SK-N-SH (cell line): ENCODE data around the gene MLLT10. TPM values are rescaled to one million over a fixed set of nuclear protein-coding genes. Genes with fewer than 3 reads are reported as not detected.

ENCODE experiments used
- CTCF ChIA-PET: fragments of 300-600, 350-600 bp; formaldehyde crosslinking; extraction: SDS; loops from one replicate; lab custom pipeline; 2021; lab: Yijun Ruan, JAX
- POLR2A ChIA-PET: fragments of 350-600 bp; sonication (Branson Sonifier 250); formaldehyde crosslinking; extraction: SDS; loops from one replicate; lab custom pipeline; 2020; ENCODE audit warnings: antibody characterized with exemption, inconsistent platforms; lab: Yijun Ruan, JAX
- DNase-seq: peaks from one replicate; pipeline ENCODE4 v3.0.0; 2012
- H2AFZ ChIP-seq: fragments of 200-600 bp; sonication (generic); 2 replicates; pipeline ENCODE4 v1.8.1; 2016; ENCODE audit warnings: antibody characterized with exemption, mild to moderate bottlenecking, low read depth
- H3F3A ChIP-seq: fragments of 200-600 bp; sonication (generic); replicated peaks from 2 replicates; pipeline ENCODE3; 2016; ENCODE audit warnings: antibody characterized with exemption, mild to moderate bottlenecking; ENCODE audit not compliant: insufficient read depth
- H3K27ac ChIP-seq, 2 experiments: fragments of 200-500 bp in 1 of 2; fragments of 200-600 bp in 1 of 2; sonication (Bioruptor generic) in 1 of 2; sonication (generic), shearing (Covaris generic) in 1 of 2; 2 replicates each; pipeline versions ENCODE4 v1.5.1 to v1.6.1; 2014 to 2016; ENCODE audit warnings: low read depth in 2 of 2, inconsistent platforms in 1 of 2, low read length in 1 of 2, mild to moderate bottlenecking in 1 of 2, mixed read lengths in 1 of 2
- H3K27me3 ChIP-seq: fragments of 200-600 bp; sonication (generic), shearing (Covaris generic); 2 replicates; pipeline ENCODE4 v1.6.1; 2016; ENCODE audit warnings: mixed run types; ENCODE audit not compliant: insufficient read depth
- H3K36me3 ChIP-seq, 2 experiments: fragments of 200-500 bp in 1 of 2; fragments of 200-600 bp in 1 of 2; sonication (Bioruptor generic) in 1 of 2; sonication (generic) in 1 of 2; replicated peaks in 1 of 2; 2 replicates each; pipeline versions ENCODE3 to v1.5.1; 2014 to 2016; ENCODE audit warnings: low read length in 1 of 2, mild to moderate bottlenecking in 1 of 2; ENCODE audit not compliant: insufficient read depth in 2 of 2, control insufficient read depth in 1 of 2
- H3K4me1 ChIP-seq, 2 experiments: fragments of 200-500 bp in 1 of 2; fragments of 200-600 bp in 1 of 2; sonication (Bioruptor generic) in 1 of 2; sonication (generic), shearing (Covaris generic) in 1 of 2; 2 replicates each; pipeline versions ENCODE4 v1.5.1 to v1.6.1; 2014 to 2016; ENCODE audit warnings: low read depth in 1 of 2, low read length in 1 of 2, mixed run types in 1 of 2; ENCODE audit not compliant: insufficient read depth in 2 of 2, control insufficient read depth in 1 of 2
- H3K4me2 ChIP-seq: fragments of 200-600 bp; sonication (generic), shearing (Covaris generic); 2 replicates; pipeline ENCODE4 v1.6.1; 2017; ENCODE audit warnings: mixed run types
- H3K4me3 ChIP-seq, 2 experiments: fragments of 200-500 bp in 1 of 2; fragments of 200-600 bp in 1 of 2; sonication (Bioruptor generic) in 1 of 2; sonication (generic), shearing (Covaris generic) in 1 of 2; 2 replicates each; pipeline versions ENCODE4 v1.5.1 to v1.8.1; 2014 to 2016; ENCODE audit warnings: low read depth in 2 of 2, inconsistent platforms in 1 of 2, low read length in 1 of 2, mild to moderate bottlenecking in 1 of 2, mixed read lengths in 1 of 2, moderate library complexity in 1 of 2
- H3K79me2 ChIP-seq: fragments of 200-600 bp; sonication (generic); 2 replicates; pipeline ENCODE4 v1.8.1; 2017; ENCODE audit warnings: mild to moderate bottlenecking; ENCODE audit not compliant: insufficient read depth
- H3K9ac ChIP-seq: fragments of 200-600 bp; sonication (generic); 2 replicates; pipeline ENCODE4 v1.6.1; 2017; ENCODE audit warnings: mixed run types
- H3K9me2 ChIP-seq: fragments of 200-600 bp; sonication (generic); 2 replicates; pipeline ENCODE4 v1.6.1; 2017; ENCODE audit warnings: mixed run types
- H3K9me3 ChIP-seq: fragments of 200-600 bp; sonication (generic); 2 replicates; pipeline ENCODE4 v1.6.1; 2017; ENCODE audit warnings: mixed run types, mild to moderate bottlenecking, moderate library complexity
- H4K20me1 ChIP-seq: fragments of 200-600 bp; sonication (generic); 2 replicates; pipeline ENCODE4 v1.6.1; 2017; ENCODE audit warnings: mild to moderate bottlenecking, mixed run types; ENCODE audit not compliant: insufficient read depth
- CHD2 ChIP-seq: fragments of 150-350 bp; IDR thresholded peaks from 2 replicates; pipeline ENCODE4 v1.6.1; 2018; ENCODE audit warnings: low read length; ENCODE audit not compliant: partially characterized antibody
- ELF1 ChIP-seq: IDR thresholded peaks from 2 replicates; pipeline ENCODE4 v1.4.0; 2012
- FOXM1 ChIP-seq: IDR thresholded peaks from 2 replicates; pipeline ENCODE4 v1.4.0; 2012; ENCODE audit warnings: low read depth, mild to moderate bottlenecking
- GABPA ChIP-seq: IDR thresholded peaks from 2 replicates; pipeline ENCODE4 v1.4.0; 2012; ENCODE audit warnings: low read depth, mild to moderate bottlenecking
- GATA2 ChIP-seq: sonication (generic); formaldehyde crosslinking; IDR thresholded peaks from 2 replicates; pipeline ENCODE4 v1.5.0; 2020; ENCODE audit warnings: mild to moderate bottlenecking, missing genetic modification reagents
- MEF2A ChIP-seq: IDR thresholded peaks from 2 replicates; pipeline ENCODE4 v1.4.0; 2012; ENCODE audit warnings: low read depth, borderline replicate concordance
- NRF1 ChIP-seq: IDR thresholded peaks from 2 replicates; pipeline ENCODE4 v1.6.1; 2012; ENCODE audit warnings: low read depth, mild to moderate bottlenecking, low read length
- POLR2AphosphoS5 ChIP-seq: IDR thresholded peaks from 2 replicates; pipeline ENCODE4 v1.6.1; 2012; ENCODE audit warnings: low read depth, low read length
- RAD21 ChIP-seq: IDR thresholded peaks from 2 replicates; pipeline ENCODE4 v1.6.1; 2012; ENCODE audit warnings: mild to moderate bottlenecking, low read length
- TAF1 ChIP-seq: IDR thresholded peaks from 2 replicates; pipeline ENCODE4 v1.6.1; 2012; ENCODE audit warnings: low read depth, mild to moderate bottlenecking, low read length, moderate library complexity, borderline replicate concordance
- YY1 ChIP-seq: IDR thresholded peaks from 2 replicates; pipeline ENCODE4 v1.4.0; 2012; ENCODE audit warnings: low read depth, mild to moderate bottlenecking
- ZBTB33 ChIP-seq: IDR thresholded peaks from 2 replicates; pipeline ENCODE4 v1.4.0; 2012; ENCODE audit warnings: low read depth, borderline replicate concordance
- WGBS: methylation state at CpG from one replicate; pipeline ENCODE4 v1.1.6; 2017; ENCODE audit warnings: low lambda C conversion rate; 5-methylcytosine and 5-hydroxymethylcytosine counted together
- polyA plus RNA-seq, 3 experiments: library from polyadenylated mRNA; depleted of rRNA; stranded (reverse); fragments of >200 nt; gene quantifications; 2 replicates each; pipeline ENCODE4 v1.2.3, GENCODE V29; 2012
- TF ChIP-seq, protein P1 (sequence below): fragments of 150-350 bp; IDR thresholded peaks from 2 replicates; pipeline ENCODE4 v1.6.1; 2016; ENCODE audit warnings: mild to moderate bottlenecking, low read depth, low read length
- TF ChIP-seq, protein P2 (sequence below): fragments of 200-600 bp; sonication (generic); IDR thresholded peaks from 2 replicates; pipeline ENCODE4 v1.6.1; 2017; ENCODE audit warnings: antibody characterized with exemption, mild to moderate bottlenecking, moderate library complexity
- TF ChIP-seq, protein P3 (sequence below): IDR thresholded peaks from 2 replicates; pipeline ENCODE4 v1.4.0; 2012; ENCODE audit warnings: low read depth, borderline replicate concordance

MLLT10 gene
- polyA plus RNA-seq, 1 of the 3 experiments (the other 2 are of a cell fraction), result 26.0 TPM

DNA sequence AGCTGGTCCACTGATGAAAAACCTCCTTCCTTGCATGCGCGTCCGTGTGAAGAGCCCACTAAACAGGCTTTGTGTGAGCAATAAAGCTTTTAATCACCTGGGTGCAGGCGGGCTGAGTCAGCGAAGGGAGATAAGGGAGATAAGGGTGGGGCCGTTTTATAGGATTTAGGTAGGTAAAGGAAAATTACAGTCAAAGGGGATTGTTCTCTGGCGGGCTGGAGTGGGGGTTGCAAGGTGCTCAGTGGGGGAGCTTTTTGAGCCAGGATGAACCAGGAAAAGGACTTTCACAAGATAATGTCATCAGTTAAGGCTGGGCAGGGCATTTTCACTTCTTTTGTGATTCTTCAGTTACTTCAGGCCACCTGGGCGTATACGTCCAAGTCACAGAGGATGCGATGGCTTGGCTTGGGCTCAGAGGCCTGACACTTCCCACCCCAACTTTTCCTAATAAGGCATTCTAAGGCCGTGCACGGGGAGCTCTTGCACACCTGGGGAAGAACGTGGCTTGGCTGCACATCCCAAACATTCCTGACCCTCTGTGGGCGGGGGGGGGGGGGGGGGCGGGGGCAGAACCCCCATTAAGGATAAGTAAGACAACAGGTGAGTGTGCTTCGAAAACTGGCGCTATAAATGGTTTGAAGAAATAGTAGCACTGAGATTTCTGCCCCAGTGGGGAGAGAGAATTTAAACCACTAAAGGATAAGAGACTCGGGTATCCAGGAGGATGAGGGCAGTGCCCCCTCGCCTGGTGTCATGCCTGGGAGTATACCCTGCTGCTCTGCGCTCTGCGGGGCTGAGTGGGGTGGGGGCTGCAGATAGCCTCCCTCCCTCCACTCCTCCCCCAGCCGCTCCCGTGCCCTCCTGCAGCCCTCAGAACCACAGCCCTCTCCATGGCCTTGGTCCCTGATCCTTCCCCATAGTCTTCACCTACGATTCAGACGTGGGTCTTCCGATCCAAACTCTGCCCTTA, 217.6 kb downstream of the MLLT10 start:
- H4K20me1 ChIP-seq, result no peaks in the 10 kb centered on the region
- no peaks in the 10 kb centered on the region for H3K27me3 ChIP-seq
- no peaks in the 10 kb centered on the region for H3K79me2 ChIP-seq
- DNase-seq, result no peak
- H3K9me2 ChIP-seq, result no peaks in the 10 kb centered on the region
- H3K9ac ChIP-seq, result no peak overlapping the region
- H3K27ac ChIP-seq, result no peak overlapping the region
- TF ChIP-seq YY1, result no peak
- TF ChIP-seq GABPA, result no peak
- no peak for TF ChIP-seq GATA2 (CRISPR knock-in tag)
- TF ChIP-seq, protein P1, sequence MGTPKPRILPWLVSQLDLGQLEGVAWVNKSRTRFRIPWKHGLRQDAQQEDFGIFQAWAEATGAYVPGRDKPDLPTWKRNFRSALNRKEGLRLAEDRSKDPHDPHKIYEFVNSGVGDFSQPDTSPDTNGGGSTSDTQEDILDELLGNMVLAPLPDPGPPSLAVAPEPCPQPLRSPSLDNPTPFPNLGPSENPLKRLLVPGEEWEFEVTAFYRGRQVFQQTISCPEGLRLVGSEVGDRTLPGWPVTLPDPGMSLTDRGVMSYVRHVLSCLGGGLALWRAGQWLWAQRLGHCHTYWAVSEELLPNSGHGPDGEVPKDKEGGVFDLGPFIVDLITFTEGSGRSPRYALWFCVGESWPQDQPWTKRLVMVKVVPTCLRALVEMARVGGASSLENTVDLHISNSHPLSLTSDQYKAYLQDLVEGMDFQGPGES, result no peak
- TF ChIP-seq RAD21, result no peak
- TF ChIP-seq, protein P2, sequence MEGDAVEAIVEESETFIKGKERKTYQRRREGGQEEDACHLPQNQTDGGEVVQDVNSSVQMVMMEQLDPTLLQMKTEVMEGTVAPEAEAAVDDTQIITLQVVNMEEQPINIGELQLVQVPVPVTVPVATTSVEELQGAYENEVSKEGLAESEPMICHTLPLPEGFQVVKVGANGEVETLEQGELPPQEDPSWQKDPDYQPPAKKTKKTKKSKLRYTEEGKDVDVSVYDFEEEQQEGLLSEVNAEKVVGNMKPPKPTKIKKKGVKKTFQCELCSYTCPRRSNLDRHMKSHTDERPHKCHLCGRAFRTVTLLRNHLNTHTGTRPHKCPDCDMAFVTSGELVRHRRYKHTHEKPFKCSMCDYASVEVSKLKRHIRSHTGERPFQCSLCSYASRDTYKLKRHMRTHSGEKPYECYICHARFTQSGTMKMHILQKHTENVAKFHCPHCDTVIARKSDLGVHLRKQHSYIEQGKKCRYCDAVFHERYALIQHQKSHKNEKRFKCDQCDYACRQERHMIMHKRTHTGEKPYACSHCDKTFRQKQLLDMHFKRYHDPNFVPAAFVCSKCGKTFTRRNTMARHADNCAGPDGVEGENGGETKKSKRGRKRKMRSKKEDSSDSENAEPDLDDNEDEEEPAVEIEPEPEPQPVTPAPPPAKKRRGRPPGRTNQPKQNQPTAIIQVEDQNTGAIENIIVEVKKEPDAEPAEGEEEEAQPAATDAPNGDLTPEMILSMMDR, result no peak
- TF ChIP-seq, protein P3, sequence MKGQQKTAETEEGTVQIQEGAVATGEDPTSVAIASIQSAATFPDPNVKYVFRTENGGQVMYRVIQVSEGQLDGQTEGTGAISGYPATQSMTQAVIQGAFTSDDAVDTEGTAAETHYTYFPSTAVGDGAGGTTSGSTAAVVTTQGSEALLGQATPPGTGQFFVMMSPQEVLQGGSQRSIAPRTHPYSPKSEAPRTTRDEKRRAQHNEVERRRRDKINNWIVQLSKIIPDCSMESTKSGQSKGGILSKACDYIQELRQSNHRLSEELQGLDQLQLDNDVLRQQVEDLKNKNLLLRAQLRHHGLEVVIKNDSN, result no peak
- no peak for TF ChIP-seq ELF1
- no peak for TF ChIP-seq CHD2
- no peak for TF ChIP-seq TAF1
- TF ChIP-seq NRF1, result no peak
- TF ChIP-seq FOXM1, result no peak
- TF ChIP-seq MEF2A, result no peak
- no peak for TF ChIP-seq POLR2AphosphoS5
- TF ChIP-seq ZBTB33, result no peak
- peaks cover 0 to 18% of the 10 kb centered on the region in 2 experiments; a peak in 1 of 4 replicates for H3K4me1 ChIP-seq
- H3F3A ChIP-seq, result no peaks in the 10 kb centered on the region
- H3K4me2 ChIP-seq, result no peak overlapping the region
- H2AFZ ChIP-seq, result no peak overlapping the region
- H3K36me3 ChIP-seq, result no peaks in the 10 kb centered on the region
- no peaks in the 10 kb centered on the region for H3K9me3 ChIP-seq
- CTCF ChIA-PET, result interaction anchor here (1.7 kb wide), 1 partner anchor 19 kb away, joined by 5 read pairs; no protein-coding TSS in a partner anchor
- WGBS, result 88% methylated on average over 21 of the region's 26 CpGs
- POLR2A ChIA-PET, result no interaction called here
- no peak overlapping the region for H3K4me3 ChIP-seq
